GM19099 (cell line): ENCODE data around the gene SLC6A9.

Source experiments
- POLR2A ChIP-seq: IDR thresholded peaks from 3 replicates; pipeline ENCODE4 v1.6.1; 2011; ENCODE audit warnings: low read depth; ENCODE audit not compliant: insufficient read length; ENCODE audit errors: extremely low read depth

The SLC6A9 gene

GRCh38 chr1:43979528-43980254 lies 51.6 kb downstream of the SLC6A9 start:
- TF ChIP-seq POLR2A: no peak

- TF ChIP-seq POLR2A: no peak
Measured at GRCh38 chr1:43979261-43979527, 52.1 kb downstream of the SLC6A9 start.

DNA sequence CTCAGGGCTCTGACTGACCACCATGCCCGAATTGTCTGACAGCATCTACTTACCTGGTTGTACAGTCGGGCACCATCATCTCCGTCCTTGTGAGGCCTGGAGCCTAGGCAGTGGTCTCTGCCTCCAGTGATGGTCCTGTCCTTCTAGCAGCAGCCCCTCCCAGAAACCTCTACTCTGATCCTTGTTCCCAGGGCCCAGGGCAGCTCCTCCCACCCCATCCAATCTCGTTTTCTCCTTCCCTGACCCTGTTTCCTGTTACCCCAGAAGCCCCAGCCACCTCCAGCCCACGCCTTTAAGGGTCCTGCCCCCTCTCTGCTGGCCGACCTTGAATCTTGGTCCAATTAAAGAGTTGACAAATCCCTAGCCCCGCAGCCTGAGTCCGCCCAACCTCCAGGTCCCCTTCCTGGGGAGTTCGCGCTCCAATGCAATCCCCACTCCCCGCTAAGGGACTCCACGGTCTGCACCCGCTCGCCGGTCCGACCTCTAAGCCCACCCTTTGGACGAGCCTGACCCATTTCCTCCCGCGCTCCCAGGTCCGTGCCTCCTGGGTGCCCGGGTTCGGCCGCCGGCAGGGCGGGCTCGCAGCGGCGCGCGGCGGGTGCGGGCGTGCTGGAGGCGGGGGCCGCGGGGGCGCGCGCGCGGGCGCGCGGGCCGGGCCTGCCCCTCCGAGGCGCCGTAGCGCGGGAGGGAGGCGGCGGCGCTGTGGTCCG lies 52.6 kb downstream of the SLC6A9 start, which contains the start of gene B4GALT2:
TSS of gene B4GALT2 (plus strand) at position 660 of the 710 bp plus-strand sequence. CDS start 1,951 bp downstream, outside the sequence.
- peak; percentile 15 for TF ChIP-seq POLR2A

- TF ChIP-seq POLR2A: no peak
Measured at GRCh38 chr1:43978264-43978550, 53.1 kb downstream of the SLC6A9 start.

DNA sequence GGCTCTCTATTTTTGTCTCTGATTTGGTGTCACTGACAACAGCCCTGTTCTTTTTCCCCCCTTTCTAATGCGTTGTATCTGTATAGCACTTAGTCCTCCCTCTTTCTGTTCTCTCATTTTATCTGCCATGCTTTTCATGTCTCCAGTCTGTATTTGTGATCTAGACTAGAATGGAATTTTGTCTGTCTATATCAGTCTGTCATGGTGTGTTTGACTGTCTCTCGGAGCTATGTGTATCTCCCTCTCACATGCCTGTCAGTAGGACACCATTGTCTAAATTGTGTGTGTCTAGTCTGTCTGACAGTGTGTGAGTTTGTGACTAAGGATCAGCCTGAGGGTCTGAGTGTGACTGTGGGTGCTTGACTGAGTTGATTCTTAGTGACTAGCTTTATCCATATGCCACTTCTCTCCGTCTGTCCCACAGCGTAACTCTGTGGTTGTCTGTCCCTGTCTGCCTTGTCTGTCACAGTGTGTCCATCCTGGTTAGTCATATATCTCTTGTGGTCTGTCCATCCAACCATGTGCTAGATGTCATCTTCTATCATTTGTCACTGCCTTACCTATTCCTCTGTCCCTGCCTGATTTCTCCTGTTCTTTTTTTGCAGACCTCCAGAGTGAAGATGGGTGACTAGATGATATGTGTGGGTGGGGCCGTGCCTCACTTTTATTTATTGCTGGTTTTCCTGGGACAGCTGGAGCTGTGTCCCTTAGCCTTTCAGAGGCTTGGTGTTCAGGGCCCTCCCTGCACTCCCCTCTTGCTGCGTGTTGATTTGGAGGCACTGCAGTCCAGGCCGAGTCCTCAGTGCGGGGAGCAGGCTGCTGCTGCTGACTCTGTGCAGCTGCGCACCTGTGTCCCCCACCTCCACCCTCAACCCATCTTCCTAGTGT lies 53.6 kb downstream of the SLC6A9 start:
- no peak for TF ChIP-seq POLR2A

GRCh38 chr1:43976890-43977289 lies 54.4 kb downstream of the SLC6A9 start:
- TF ChIP-seq POLR2A: no peak

DNA sequence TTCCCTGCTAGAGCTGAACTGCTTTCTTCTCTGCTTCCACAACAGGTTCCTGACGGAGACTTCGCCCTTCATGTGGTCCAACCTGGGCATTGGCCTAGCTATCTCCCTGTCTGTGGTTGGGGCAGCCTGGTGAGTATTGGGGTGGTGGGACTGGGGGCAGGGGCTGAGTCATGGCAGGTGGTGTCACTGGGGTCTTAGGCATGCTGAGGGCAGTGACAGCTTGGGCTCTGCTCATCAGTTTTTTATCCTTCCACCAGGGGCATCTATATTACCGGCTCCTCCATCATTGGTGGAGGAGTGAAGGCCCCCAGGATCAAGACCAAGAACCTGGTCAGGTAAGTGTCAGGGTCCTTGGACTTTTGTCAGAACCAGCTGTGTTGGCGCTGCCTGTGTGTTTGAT lies 55.2 kb downstream of the SLC6A9 start:
- TF ChIP-seq POLR2A: no peak

DNA sequence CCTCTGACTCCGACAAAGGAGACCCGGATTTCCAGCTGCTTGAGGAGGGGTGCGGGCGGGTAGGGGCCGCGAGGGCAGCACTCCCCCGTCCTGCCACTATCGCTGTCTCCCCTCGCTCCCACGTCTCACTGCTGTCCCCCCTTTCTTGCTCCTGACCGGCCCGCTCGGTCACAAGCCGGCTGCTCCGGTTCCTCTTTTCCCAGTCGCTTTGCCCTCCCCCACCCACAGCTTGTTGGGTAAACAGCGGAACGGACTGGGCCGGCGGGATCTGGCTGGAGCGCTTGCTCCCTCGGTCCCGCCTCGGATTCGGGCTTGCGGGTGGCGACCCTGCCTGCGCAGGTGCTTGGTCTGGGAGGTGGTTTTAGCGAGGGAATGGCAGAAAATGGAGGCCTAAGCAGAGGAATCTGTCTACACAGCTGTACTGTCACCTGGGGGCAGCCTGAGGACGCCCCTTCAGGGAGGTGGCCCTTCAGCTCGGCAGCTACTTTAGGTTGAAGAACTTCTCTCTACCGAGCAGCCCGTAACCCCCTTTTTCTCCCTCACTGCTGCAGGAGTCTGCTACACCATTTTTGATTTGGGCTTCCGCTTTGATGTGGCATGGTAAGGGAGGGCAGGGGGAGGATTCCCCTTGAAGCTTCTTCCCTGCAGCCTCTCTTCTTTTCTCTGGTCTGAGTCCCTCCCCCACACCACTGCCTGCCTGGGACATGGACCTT lies 55.9 kb downstream of the SLC6A9 start:
- no peak for TF ChIP-seq POLR2A

- peak; percentile 84 for TF ChIP-seq POLR2A
Measured at GRCh38 chr1:43974443-43975248, 56.6 kb downstream of the SLC6A9 start, which contains the start of gene ATP6V0B. ATP6V0B (plus strand) TSS chr1:43974960; CDS start chr1:43975041, 81 bp downstream.

- TF ChIP-seq POLR2A: no peak
Measured at GRCh38 chr1:43973981-43974442, 57.2 kb downstream of the SLC6A9 start.

- no peak for TF ChIP-seq POLR2A
Measured at GRCh38 chr1:43971336-43971980, 59.8 kb downstream of the SLC6A9 start.

DNA sequence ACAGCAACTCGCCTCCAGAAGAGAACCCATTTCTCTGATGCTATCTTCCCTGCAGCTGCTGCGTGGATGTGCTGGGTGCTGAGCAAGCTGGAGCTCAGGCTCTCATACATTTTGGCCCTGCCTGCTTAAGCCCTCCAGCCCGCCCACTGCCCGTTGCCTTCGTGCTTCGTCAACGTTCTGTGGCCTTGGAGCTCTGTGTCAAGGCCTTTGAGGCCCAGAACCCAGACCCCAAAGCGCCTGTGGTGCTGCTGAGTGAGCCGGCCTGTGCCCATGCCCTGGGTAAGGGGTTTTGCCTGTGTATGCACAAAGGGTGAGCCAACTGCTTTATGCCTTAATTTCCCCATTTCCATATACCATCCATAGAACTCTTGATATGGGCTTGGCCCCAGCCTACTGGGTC lies 60.4 kb downstream of the SLC6A9 start:
- no peak for TF ChIP-seq POLR2A

DNA sequence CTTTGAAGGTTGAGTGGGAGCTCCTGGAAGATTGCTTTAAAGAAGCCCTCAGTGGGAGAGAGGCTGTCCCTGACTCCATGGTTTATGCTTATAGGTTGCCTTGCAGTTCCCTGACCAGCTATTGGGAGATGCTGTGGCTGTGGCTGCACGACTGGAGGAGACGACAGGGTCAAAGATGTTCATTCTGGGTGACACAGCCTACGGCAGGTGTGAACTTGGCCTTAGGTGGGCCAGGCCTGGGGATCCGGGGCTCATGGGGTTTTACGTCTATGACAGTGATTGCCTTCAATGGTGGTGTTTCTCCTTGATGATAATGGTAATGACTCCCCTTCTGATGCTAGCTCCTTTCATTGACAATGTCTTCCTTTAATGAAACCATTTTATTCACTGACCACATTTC lies 60.8 kb downstream of the SLC6A9 start:
- TF ChIP-seq POLR2A: no peak
